Stimulated activated CD8-positive, alpha-beta memory T cell treated with anti-CD3 and anti-CD28 coated beads, Interleukin-4, amount 100 ng/mL, for 1 hour (primary cell): Measurements from ENCODE around the gene NPW.

Source experiments
- DNase-seq, 2 donors: peaks; one replicate each; pipeline ENCODE4 v3.0.0-alpha.2; 2020; ENCODE audit warnings: low read depth in 2 of 2, low spot score in 1 of 2

Gene NPW

DNA sequence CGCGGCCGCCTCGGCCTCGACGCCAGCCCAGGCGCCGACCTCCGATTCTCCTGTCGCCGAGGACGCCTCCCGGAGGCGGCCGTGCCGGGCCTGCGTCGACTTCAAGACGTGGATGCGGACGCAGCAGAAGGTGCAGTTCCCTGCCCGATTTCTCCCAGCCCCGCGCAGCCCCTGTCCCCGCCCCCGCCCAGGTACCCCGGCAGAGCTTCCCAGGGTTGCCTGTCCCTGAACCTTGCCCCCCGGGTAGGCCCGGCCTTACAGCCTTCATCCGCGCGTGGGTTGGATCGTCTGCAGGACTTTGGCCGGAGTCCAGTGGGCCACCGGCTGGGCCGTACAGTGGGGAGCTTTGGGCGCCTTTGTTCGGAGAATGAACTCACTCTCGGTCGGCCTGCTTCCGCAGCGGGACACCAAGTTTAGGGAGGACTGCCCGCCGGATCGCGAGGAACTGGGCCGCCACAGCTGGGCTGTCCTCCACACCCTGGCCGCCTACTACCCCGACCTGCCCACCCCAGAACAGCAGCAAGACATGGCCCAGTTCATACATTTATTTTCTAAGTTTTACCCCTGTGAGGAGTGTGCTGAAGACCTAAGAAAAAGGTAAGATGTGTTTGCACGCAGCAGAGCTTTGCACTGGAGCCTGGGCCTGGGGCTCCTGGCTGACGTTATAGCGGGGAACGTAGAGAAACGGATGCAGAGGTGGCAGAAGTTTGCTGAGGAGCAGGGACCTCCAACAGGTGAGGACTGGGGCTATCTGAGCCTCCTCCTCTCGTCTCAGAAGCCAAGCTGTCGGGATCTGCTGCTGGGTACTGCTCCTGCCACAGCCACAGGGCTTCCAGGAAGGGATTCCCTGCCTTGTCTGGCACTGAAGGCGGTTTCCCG is 35.0 kb upstream of the NPW start:
- no peak for DNase-seq

DNA sequence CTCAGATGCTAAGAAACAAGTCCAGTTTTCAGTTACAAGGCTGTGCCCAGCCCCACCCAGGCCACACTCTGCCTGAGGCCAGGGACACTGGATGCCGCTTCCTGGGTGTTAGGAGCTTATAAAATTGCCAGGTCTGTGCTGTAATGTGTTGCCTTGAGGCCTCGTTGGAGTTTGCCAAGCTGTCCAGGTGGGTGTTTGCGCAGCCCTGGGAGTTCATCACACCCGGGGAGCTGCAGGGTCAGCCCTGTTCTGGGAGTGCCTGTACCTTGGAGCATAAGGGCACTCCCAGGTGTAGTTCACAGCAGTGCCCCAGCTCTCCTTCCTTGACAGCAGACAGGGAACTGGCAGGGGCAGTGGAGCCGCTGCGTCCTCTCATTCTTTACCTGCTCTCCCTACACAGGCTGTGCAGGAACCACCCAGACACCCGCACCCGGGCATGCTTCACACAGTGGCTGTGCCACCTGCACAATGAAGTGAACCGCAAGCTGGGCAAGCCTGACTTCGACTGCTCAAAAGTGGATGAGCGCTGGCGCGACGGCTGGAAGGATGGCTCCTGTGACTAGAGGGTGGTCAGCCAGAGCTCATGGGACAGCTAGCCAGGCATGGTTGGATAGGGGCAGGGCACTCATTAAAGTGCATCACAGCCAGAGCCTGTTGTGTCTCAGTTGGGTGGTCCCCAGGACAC is 34.0 kb upstream of the NPW start:
- DNase-seq = no peak

DNA sequence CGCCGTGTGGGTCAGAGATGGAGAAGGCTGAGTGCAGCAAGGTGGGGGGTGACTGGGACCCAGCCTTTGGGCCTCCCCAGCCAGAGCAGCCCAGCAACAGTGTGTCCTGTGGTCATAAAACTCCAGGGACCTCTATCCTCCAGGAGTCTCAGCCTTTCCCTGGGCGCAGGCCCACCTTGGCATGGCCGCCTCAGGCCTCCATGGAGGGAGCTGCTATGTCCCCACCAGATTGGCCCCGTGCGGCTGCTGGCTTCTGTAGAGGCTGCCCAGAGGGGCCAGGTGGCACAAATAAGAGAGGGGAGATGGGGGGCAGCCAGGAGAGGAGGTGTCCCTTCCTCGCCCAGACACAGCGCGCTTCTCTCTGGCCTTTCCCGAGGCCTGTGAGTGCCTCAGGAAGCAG is 32.4 kb upstream of the NPW start:
- no peak for DNase-seq

- no peak for DNase-seq
These were observed 30.1 kb upstream of the NPW start, which contains the start of gene SYNGR3 for GRCh38 chr16:1989209-1990100. TSS of gene SYNGR3 (plus strand) at chr16:1989970. CDS start at chr16:1990103, 133 bp downstream.

DNA sequence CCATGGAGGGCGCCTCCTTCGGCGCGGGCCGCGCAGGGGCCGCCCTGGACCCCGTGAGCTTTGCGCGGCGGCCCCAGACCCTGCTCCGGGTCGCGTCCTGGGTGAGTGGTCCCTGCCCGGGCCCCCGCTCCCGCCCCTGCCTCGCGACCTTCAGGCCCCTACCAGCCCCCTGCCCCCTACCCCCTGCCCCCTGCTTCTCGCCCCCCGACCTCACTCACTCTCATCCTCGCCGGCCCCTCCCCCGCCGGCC is 29.6 kb upstream of the NPW start:
- DNase-seq = no peak

GRCh38 chr16:1990351-1991134 is 29.0 kb upstream of the NPW start:
- DNase-seq = no peak

- DNase-seq = no peak
These were observed 28.4 kb upstream of the NPW start for GRCh38 chr16:1991135-1991551.

DNA sequence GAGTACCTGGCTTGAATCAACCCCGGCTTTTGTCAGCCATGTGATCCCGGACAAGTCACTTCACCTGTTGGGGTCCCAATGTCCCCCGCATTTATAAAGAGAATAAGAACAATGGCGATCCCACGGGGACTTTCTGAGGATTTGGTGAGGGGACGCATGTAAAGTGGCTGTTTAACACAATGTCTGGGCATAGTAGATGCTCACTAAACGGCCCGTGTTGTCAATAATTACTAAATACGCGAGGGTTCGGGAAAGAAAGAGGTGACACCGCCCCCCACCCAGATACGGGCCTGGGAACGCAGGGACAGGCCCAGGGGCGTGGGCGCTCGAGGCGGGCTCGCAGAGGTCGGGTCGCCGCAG is 28.0 kb upstream of the NPW start:
- no peak for DNase-seq

DNA sequence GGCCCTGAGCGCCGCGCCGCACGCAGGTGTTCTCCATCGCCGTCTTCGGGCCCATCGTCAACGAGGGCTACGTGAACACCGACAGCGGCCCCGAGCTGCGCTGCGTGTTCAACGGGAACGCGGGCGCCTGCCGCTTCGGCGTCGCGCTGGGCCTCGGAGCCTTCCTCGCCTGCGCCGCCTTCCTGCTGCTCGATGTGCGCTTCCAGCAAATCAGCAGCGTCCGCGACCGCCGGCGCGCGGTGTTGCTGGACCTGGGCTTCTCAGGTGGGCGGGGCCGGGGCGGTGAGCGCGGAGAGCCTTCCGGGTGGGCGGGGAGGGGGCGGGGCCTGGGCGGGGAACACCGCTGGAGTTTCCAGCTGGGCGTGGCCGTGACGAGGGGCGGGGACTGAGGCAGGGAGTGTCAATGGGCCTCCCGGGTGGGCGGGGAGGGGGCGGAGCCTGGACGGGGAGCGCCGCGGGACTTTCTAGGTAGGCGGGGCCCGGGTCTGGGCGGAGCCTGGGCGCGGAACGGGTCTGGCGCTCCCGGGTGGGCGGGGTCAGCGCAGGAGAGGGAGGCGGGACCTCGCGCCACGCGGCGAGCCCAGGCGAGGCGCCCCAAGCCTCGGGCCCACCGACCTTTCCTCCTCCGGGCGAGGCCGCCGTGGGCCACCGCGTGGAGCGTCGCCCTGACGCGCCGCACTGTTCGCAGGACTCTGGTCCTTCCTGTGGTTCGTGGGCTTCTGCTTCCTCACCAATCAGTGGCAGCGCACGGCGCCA is 27.5 kb upstream of the NPW start:
- peak; percentile 95 to 98 for DNase-seq

GRCh38 chr16:1992704-1993317 is 26.8 kb upstream of the NPW start:
- DNase-seq = no peak

- no peak for DNase-seq
These were observed 25.9 kb upstream of the NPW start for GRCh38 chr16:1993731-1994131.

DNA sequence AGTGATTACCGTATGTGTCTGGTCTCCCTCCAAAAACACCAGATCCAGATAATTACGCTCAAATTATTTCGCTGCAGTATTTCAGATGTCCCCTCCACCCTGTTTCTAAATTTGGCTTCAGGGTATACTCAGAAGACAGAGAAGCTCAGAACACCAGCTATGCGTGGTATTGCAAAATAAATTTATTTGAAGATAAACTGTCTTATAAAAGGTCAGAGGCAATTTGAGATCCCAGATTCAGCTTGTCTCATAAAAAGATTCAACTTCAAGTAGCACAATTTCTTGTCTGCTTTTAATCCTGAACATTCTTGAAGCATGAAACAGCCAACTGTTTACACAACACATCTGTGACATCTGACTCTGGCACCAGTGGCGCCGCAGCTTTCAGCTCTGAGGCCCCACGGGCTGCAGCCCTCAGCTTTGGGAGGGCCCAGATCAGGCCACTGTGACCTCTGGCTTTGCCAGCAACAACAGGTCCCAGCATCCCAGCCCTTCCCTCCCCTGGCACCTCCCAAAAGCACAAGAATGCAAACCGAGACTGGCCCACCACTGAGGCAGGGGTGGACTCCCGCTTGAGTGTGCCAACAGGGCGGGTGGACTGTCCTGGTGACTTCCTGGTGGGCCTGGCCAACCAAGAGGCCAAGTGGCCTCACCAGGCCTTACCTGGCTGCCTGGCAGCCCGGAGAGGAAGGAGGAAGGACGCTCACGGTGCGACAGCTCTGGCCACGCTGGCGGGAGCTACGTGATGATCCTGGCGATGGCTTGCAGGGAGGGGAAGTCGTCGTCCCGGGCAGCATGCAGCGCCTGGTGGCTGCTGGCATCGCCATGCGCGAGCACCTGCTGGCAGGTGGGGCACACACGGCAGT is 21.9 kb upstream of the NPW start:
- DNase-seq = no peak

GRCh38 chr16:1998360-1998835 is 21.2 kb upstream of the NPW start:
- no peak for DNase-seq

GRCh38 chr16:1998852-1999801 is 20.5 kb upstream of the NPW start:
- DNase-seq = no peak

GRCh38 chr16:1999866-2000514 is 19.6 kb upstream of the NPW start:
- DNase-seq = no peak

DNA sequence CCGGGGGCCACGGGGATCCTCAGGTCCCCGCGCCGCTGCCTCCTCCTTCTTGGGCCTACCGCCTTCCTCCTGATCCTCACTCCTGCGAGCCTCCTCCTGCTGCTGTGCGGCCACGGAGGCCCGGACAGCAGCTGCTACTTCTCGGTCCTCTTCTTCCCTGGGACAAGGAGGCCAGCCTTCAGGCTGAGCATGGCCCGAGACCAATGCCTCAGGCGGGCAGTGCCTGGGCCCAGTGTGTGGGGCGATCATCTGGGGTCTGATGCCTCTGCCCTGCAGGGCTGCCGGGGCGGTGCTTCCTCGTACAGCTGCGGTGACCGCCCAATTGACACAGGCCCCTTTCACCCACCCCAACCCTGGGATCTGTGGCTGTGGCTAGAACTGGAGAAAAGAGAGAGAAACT is 18.6 kb upstream of the NPW start:
- no peak for DNase-seq
